GM18870 (cell line): ENCODE measurements around the gene NR5A2.
A peak's percentile ranks its signal among the peaks of the same experiment; 100 is the strongest.

Source experiments
- ATAC-seq: cut with Tn5 transposase; IDR thresholded peaks from one replicate; pipeline ENCODE4 v1.9.1; 2021; ENCODE audit warnings: moderate library complexity; ENCODE audit not compliant: unreplicated experiment

Gene NR5A2

GRCh38 chr1:200062143-200062542, 34.6 kb downstream of the NR5A2 start:
- ATAC-seq: no peak

- ATAC-seq: peak; percentile 87
These were observed 45.3 kb downstream of the NR5A2 start for GRCh38 chr1:200072636-200073285.

GRCh38 chr1:200073286-200073637, 45.8 kb downstream of the NR5A2 start:
- ATAC-seq: peak; percentile 41

- no peak for ATAC-seq
These were observed 48.0 kb downstream of the NR5A2 start for GRCh38 chr1:200075522-200075921.

- no peak for ATAC-seq
These were observed 48.5 kb downstream of the NR5A2 start for GRCh38 chr1:200075938-200076546.

GRCh38 chr1:200079232-200079940, 51.9 kb downstream of the NR5A2 start:
- no peak for ATAC-seq

- no peak for ATAC-seq
These were observed 53.9 kb downstream of the NR5A2 start for GRCh38 chr1:200081151-200081968.

GRCh38 chr1:200081969-200082245, 54.4 kb downstream of the NR5A2 start:
- ATAC-seq: no peak

GRCh38 chr1:200082329-200082728, 54.8 kb downstream of the NR5A2 start:
- ATAC-seq: no peak

- ATAC-seq: no peak
These were observed 63.0 kb downstream of the NR5A2 start for GRCh38 chr1:200090252-200091159.

GRCh38 chr1:200095057-200095577, 67.6 kb downstream of the NR5A2 start:
- no peak for ATAC-seq

- no peak for ATAC-seq
These were observed 69.3 kb downstream of the NR5A2 start for GRCh38 chr1:200096774-200097173.

- ATAC-seq: no peak
These were observed 71.5 kb downstream of the NR5A2 start for GRCh38 chr1:200099040-200099439.

- ATAC-seq: no peak
These were observed 76.6 kb downstream of the NR5A2 start for GRCh38 chr1:200103966-200104583.

- ATAC-seq: no peak
These were observed 79.5 kb downstream of the NR5A2 start for GRCh38 chr1:200107004-200107470.

- no peak for ATAC-seq
These were observed 81.1 kb downstream of the NR5A2 start for GRCh38 chr1:200108659-200109058.

- ATAC-seq: no peak
These were observed 84.8 kb downstream of the NR5A2 start for GRCh38 chr1:200112290-200112689.

GRCh38 chr1:200115532-200115931, 88.0 kb downstream of the NR5A2 start:
- ATAC-seq: no peak

- ATAC-seq: no peak
These were observed 88.8 kb downstream of the NR5A2 start for GRCh38 chr1:200116324-200116723.
